ENCODE data around the gene MLLT1. TPM values are rescaled to one million over a fixed set of nuclear protein-coding genes. Genes with fewer than 3 reads are reported as not detected.
A peak's percentile ranks its signal among the peaks of the same experiment; 100 is the strongest.

The MLLT1 gene
- total RNA-seq, 2 experiments from 2014 or later: 35.7 to 37.9 TPM

- DNase-seq: no peak
- peaks cover 1% of the 10 kb centered on the region for H3K36me3 Mint-ChIP-seq
- ChIA-PET POLR2A (no interaction called here), CTCF (interaction anchor here (0.6 kb wide), 1 partner anchor 241 kb away, joined by 3 read pairs; no protein-coding TSS in a partner anchor)
- no peak overlapping the region for H3K4me3 Mint-ChIP-seq
- H3K27ac Mint-ChIP-seq: no peak overlapping the region
- no peaks in the 10 kb centered on the region for H3K27me3 Mint-ChIP-seq
- H3K9me3 Mint-ChIP-seq: no peaks in the 10 kb centered on the region
- intact Hi-C loops (cut with micrococcal nuclease): no loop called here
- no peaks in the 10 kb centered on the region for H3K4me1 Mint-ChIP-seq (ENCODE audit: low read depth)
Observed at GRCh38 chr19:6221220-6221877, 58.4 kb downstream of the MLLT1 start.

GRCh38 chr19:6220385-6221191 lies 59.2 kb downstream of the MLLT1 start:
- ChIA-PET CTCF (interaction anchor here (2.9 to 3.5 kb wide), 2 partner anchors 21 to 80 kb away, joined by 16 to 65 read pairs; no protein-coding TSS in a partner anchor), POLR2A (no interaction called here)
- Mint-ChIP-seq H3K27me3 (no peaks in the 10 kb centered on the region), H3K4me1 (ENCODE audit: low read depth) (no peaks in the 10 kb centered on the region), H3K9me3 (no peaks in the 10 kb centered on the region), H3K27ac (no peak overlapping the region), H3K36me3 (no peaks in the 10 kb centered on the region), H3K4me3 (no peak overlapping the region)
- intact Hi-C loops (cut with micrococcal nuclease): no loop called here
- DNase-seq: no peak

- Mint-ChIP-seq H3K27ac (no peak overlapping the region), H3K4me3 (no peak overlapping the region), H3K27me3 (no peaks in the 10 kb centered on the region), H3K9me3 (no peaks in the 10 kb centered on the region), H3K36me3 (no peaks in the 10 kb centered on the region), H3K4me1 (ENCODE audit: low read depth) (no peaks in the 10 kb centered on the region)
- intact Hi-C loops (cut with micrococcal nuclease): loop anchor here (2.0 kb wide), 1 partner anchor 79 kb away; no protein-coding TSS in a partner anchor
- DNase-seq: no peak
- POLR2A ChIA-PET: no interaction called here
- CTCF ChIA-PET: interaction anchor here (1.2 to 3.5 kb wide), 4 partner anchors 18 to 80 kb away, joined by 5 to 65 read pairs (median 12); no protein-coding TSS in a partner anchor
Observed at GRCh38 chr19:6219586-6220290, 60.0 kb downstream of the MLLT1 start.

GRCh38 chr19:6219147-6219525 lies 60.6 kb downstream of the MLLT1 start:
- DNase-seq: no peak
- H3K27me3 Mint-ChIP-seq: no peaks in the 10 kb centered on the region
- H3K36me3 Mint-ChIP-seq: no peaks in the 10 kb centered on the region
- no peaks in the 10 kb centered on the region for H3K9me3 Mint-ChIP-seq
- CTCF ChIA-PET: interaction anchor here (0.8 to 3.5 kb wide), 34 partner anchors 7 to 648 kb away, joined by 3 to 65 read pairs (median 4); partner anchors contain the start of genes ACER1, ALKBH7 and CLPP
- POLR2A ChIA-PET: interaction anchor here (0.6 kb wide), 1 partner anchor 60 kb away, joined by 3 read pairs; no protein-coding TSS in a partner anchor
- H3K27ac Mint-ChIP-seq: no peak overlapping the region
- H3K4me3 Mint-ChIP-seq: no peak overlapping the region
- intact Hi-C loops (cut with micrococcal nuclease): loop anchor here (2.0 kb wide), 1 partner anchor 80 kb away; no protein-coding TSS in a partner anchor
- H3K4me1 Mint-ChIP-seq (ENCODE audit: low read depth): no peaks in the 10 kb centered on the region

- CTCF ChIA-PET: interaction anchor here (0.5 to 3.5 kb wide), 45 partner anchors 8 to 755 kb away, joined by 3 to 65 read pairs (median 4); partner anchors contain the start of genes ACER1, ALKBH7 and CLPP
- Mint-ChIP-seq H3K9me3 (no peaks in the 10 kb centered on the region), H3K27ac (no peak overlapping the region), H3K27me3 (no peaks in the 10 kb centered on the region), H3K4me3 (no peak overlapping the region), H3K4me1 (ENCODE audit: low read depth) (no peaks in the 10 kb centered on the region), H3K36me3 (no peaks in the 10 kb centered on the region)
- POLR2A ChIA-PET: interaction anchor here (0.6 kb wide), 1 partner anchor 60 kb away, joined by 3 read pairs; no protein-coding TSS in a partner anchor
- peak; percentile 89 for DNase-seq
- intact Hi-C loops (cut with micrococcal nuclease): loop anchor here (2.0 kb wide), 1 partner anchor 80 kb away; no protein-coding TSS in a partner anchor
Observed at GRCh38 chr19:6218491-6219146, 61.2 kb downstream of the MLLT1 start.

- Mint-ChIP-seq H3K27ac (no peak overlapping the region), H3K4me1 (ENCODE audit: low read depth) (no peaks in the 10 kb centered on the region)
- POLR2A ChIA-PET: no interaction called here
Observed at GRCh38 chr19:6217752-6218334, 61.9 kb downstream of the MLLT1 start.

GRCh38 chr19:6216996-6217751 lies 62.6 kb downstream of the MLLT1 start:
- ChIA-PET CTCF (interaction anchor here (0.6 to 3.5 kb wide), 8 partner anchors 15 to 718 kb away, joined by 3 to 65 read pairs (median 6); no protein-coding TSS in a partner anchor), POLR2A (no interaction called here)
- no peak overlapping the region for H3K4me3 Mint-ChIP-seq
- no peak for DNase-seq
- no peak overlapping the region for H3K27ac Mint-ChIP-seq
- intact Hi-C loops (cut with micrococcal nuclease): no loop called here
- H3K4me1 Mint-ChIP-seq (ENCODE audit: low read depth): no peaks in the 10 kb centered on the region
- H3K9me3 Mint-ChIP-seq: no peaks in the 10 kb centered on the region
- no peaks in the 10 kb centered on the region for H3K27me3 Mint-ChIP-seq
- H3K36me3 Mint-ChIP-seq: peaks cover 2% of the 10 kb centered on the region

More at GRCh38 chr19:6217752-6218334, 61.9 kb downstream of the MLLT1 start:
- Mint-ChIP-seq H3K9me3 (no peaks in the 10 kb centered on the region), H3K4me3 (no peak overlapping the region), H3K36me3 (no peaks in the 10 kb centered on the region), H3K27me3 (no peaks in the 10 kb centered on the region)
- intact Hi-C loops (cut with micrococcal nuclease): loop anchor here (2.0 kb wide), 1 partner anchor 81 kb away; no protein-coding TSS in a partner anchor
- no peak for DNase-seq
- CTCF ChIA-PET: interaction anchor here (0.5 to 3.5 kb wide), 35 partner anchors 9 to 649 kb away, joined by 3 to 65 read pairs (median 4); partner anchors contain the start of genes ACER1, ALKBH7 and CLPP

GRCh38 chr19:6216236-6216995 lies 63.4 kb downstream of the MLLT1 start:
- Mint-ChIP-seq H3K27me3 (no peaks in the 10 kb centered on the region), H3K9me3 (no peaks in the 10 kb centered on the region), H3K36me3 (peaks cover 3% of the 10 kb centered on the region), H3K27ac (no peak overlapping the region), H3K4me1 (ENCODE audit: low read depth) (no peaks in the 10 kb centered on the region), H3K4me3 (no peak overlapping the region)
- ChIA-PET CTCF (interaction anchor here (0.6 kb wide), 1 partner anchor 718 kb away, joined by 4 read pairs; no protein-coding TSS in a partner anchor), POLR2A (no interaction called here)
- intact Hi-C loops (cut with micrococcal nuclease): no loop called here
- no peak for DNase-seq

GRCh38 chr19:6215701-6216235 lies 64.0 kb downstream of the MLLT1 start:
- Mint-ChIP-seq H3K27me3 (no peaks in the 10 kb centered on the region), H3K27ac (no peak overlapping the region), H3K9me3 (no peaks in the 10 kb centered on the region), H3K4me1 (ENCODE audit: low read depth) (no peaks in the 10 kb centered on the region), H3K36me3 (peaks cover 3% of the 10 kb centered on the region), H3K4me3 (no peak overlapping the region)
- ChIA-PET CTCF (no interaction called here), POLR2A (no interaction called here)
- DNase-seq: no peak
- intact Hi-C loops (cut with micrococcal nuclease): no loop called here

All from activated CD4-positive, alpha-beta memory T cell treated with anti-CD3 and anti-CD28 coated beads for 36 hours (primary cell).